Brain microvascular endothelial cell (primary cell): ENCODE measurements around the gene CSNK2A1.

Experiments used
- DNase-seq: peaks from one replicate; pipeline ENCODE4 v3.0.0-alpha.2; 2020
- H3K27ac ChIP-seq: fragments of 250-450 bp; sonication (Bioruptor Pico); 2 replicates; pipeline ENCODE4 v1.5.1; 2020; ENCODE audit warnings: mild to moderate bottlenecking, moderate library complexity
- H3K27me3 ChIP-seq: fragments of 250-450 bp; sonication (Bioruptor Pico); replicated peaks from 2 replicates; pipeline ENCODE4 v1.5.1; 2020; ENCODE audit warnings: mild to moderate bottlenecking
- H3K36me3 ChIP-seq: fragments of 250-450 bp; sonication (Bioruptor Pico); replicated peaks from 2 replicates; pipeline ENCODE4 v1.5.1; 2020; ENCODE audit warnings: mild to moderate bottlenecking
- H3K4me3 ChIP-seq: 2 replicates; pipeline ENCODE4 v1.5.1; 2011; ENCODE audit warnings: low read depth, mild to moderate bottlenecking, control low read depth, low read length, moderate library complexity
- in situ Hi-C: cut with HindIII; loops from 2 replicates; pipeline ENCODE4 v1.10.0; 2017; ENCODE audit warnings: low sequenced_read_pairs, low pct_ligation_motif_present
- TF ChIP-seq, protein P1 (sequence below): IDR thresholded peaks from 2 replicates; pipeline ENCODE4 v1.5.1; 2011; ENCODE audit warnings: low read depth, mild to moderate bottlenecking, moderate library complexity, low read length, control low read depth, inconsistent platforms; ENCODE audit errors: missing control alignments

The CSNK2A1 gene

DNA sequence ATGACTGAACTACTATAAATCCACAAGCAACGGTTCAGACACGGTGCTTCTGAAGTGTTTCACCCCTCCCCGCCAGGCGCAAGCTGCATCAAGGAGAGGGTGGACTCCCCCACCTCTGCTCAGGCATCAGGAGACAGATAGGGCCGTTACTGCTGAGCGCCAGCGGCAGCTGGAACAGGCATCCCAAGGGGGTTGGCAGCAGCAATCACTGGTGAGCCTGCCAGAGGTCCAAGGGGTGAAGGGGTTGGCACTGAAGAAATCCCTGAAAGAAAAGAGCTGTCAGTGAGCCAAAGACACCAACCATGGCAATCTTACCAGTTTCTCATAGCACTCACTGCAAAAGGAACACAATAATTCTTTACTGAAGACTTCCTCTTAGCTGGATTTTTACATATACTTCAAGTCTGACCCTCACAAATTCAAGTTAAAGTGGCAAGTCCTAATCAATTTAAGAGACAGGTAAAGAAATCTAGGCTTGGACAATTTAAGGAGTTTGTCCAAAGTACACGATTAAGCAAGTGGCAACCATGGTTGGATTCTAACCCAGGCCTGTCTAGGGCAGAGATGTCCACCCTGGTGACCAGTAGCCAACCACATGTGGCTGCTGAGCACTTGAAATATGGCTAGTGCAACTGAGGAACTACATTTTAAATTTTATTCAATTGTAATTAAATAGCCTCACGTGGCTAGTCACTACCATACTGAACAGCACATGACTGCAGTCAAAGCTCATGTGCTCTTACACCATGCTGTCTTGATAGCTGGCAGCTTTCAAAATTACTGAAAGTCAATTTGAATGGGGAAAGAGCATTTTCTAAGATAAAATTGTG is 59.6 kb downstream of the CSNK2A1 start:
- in situ Hi-C loops, result no loop called here
- Histone ChIP-seq H3K27me3 (no peaks in the 10 kb centered on the region), H3K36me3 (peaks cover 71% of the 10 kb centered on the region)

DNA sequence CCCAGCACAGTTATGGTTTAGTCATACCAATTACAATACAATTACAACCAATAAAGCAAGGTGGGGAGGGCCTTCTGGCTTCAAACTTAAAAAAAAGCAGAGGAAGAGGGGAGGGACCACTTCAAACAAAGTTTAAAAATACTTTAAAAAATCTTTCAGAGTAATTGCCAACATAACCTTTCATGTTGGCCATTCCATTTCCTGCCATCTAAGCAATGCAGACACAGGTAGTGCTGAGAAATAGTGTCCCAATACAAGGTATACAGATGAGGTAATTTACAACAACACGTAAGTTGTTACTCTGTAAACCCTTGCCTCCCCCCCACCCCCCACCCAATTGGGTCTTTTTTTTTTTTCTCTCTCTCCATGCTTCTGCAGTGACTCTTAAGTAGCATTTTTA is 62.4 kb downstream of the CSNK2A1 start:
- Histone ChIP-seq H3K27ac (no peak overlapping the region), H3K27me3 (no peaks in the 10 kb centered on the region), H3K36me3 (peaks cover 46% of the 10 kb centered on the region), H3K4me3 (no peak overlapping the region)
- in situ Hi-C loops, result no loop called here
- TF ChIP-seq, protein P1, sequence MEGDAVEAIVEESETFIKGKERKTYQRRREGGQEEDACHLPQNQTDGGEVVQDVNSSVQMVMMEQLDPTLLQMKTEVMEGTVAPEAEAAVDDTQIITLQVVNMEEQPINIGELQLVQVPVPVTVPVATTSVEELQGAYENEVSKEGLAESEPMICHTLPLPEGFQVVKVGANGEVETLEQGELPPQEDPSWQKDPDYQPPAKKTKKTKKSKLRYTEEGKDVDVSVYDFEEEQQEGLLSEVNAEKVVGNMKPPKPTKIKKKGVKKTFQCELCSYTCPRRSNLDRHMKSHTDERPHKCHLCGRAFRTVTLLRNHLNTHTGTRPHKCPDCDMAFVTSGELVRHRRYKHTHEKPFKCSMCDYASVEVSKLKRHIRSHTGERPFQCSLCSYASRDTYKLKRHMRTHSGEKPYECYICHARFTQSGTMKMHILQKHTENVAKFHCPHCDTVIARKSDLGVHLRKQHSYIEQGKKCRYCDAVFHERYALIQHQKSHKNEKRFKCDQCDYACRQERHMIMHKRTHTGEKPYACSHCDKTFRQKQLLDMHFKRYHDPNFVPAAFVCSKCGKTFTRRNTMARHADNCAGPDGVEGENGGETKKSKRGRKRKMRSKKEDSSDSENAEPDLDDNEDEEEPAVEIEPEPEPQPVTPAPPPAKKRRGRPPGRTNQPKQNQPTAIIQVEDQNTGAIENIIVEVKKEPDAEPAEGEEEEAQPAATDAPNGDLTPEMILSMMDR, result no peak
- no peak for DNase-seq

More for the DNA sequence above, 59.6 kb downstream of the CSNK2A1 start:
- Histone ChIP-seq H3K27ac (no peak overlapping the region), H3K4me3 (no peak overlapping the region)
- no peak for DNase-seq
- TF ChIP-seq, protein P1, result no peak

DNA sequence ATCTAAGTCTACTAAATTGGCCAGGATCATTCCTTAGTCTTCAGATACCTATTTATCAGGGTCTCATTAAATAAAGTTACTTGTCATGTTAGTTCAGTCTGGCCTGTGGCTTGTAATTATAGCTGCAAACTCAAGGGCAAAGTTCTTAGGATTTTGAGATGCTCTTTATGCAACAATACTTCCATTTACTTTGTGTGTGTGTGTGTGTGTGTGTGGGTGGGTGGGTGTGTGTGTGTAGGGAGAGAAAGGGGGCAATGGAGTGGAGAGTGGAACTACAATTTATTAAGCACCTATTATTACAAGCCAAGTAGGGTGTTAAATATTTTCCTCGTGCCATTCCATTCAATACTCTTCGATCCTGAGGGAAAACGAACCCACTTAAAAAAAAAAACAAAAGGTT is 63.5 kb downstream of the CSNK2A1 start:
- DNase-seq, result no peak
- no peak overlapping the region for H3K27ac ChIP-seq
- TF ChIP-seq, protein P1, result no peak
- H3K4me3 ChIP-seq, result no peak overlapping the region
- H3K36me3 ChIP-seq, result peaks cover 38% of the 10 kb centered on the region
- H3K27me3 ChIP-seq, result no peaks in the 10 kb centered on the region
- in situ Hi-C loops, result no loop called here

DNA sequence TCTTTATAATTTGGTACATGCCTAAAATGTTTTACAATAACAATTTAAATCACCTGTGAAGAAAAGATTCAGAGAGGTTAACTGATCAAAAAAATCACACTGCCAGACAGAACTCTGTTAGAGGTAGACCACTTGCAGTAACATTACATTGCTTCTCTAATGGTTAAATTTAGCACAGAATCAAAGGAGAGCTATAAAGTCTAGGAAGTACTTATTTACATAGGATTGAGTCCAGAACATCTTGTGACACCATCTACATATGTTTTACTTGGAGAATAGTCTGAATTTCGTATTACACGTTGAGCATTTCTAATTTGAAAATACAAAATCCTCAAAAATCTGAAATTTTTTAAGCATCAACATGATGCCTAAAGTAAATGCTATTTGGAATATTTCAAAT is 64.1 kb downstream of the CSNK2A1 start:
- Histone ChIP-seq H3K36me3 (peaks cover 35% of the 10 kb centered on the region), H3K27me3 (no peaks in the 10 kb centered on the region), H3K27ac (no peak overlapping the region), H3K4me3 (no peak overlapping the region)
- TF ChIP-seq, protein P1, result no peak
- DNase-seq, result no peak
- in situ Hi-C loops, result no loop called here

DNA sequence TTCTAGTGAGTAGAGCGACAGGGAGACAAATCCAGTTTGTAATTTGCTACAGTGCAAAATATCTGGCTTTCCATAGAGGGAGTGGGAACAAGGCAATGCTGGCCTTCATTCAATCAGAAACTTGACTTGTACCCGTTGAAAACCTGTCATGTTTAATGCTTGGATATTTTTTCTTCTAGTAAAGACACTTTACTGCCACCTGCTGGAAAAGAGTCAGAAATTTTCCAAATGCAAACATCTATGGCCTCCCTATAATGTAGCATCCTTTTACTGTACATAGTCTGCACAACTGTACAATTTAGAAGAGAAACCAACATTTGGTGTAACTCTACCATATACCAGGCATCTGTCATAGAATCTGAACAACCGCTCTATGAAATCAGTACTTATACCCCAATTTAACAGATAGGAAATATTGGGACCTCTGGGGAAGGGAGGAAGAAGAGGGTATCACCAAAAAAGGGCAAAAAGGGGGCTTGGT is 64.6 kb downstream of the CSNK2A1 start:
- peak; percentile 63 for DNase-seq
- TF ChIP-seq, protein P1, result no peak
- Histone ChIP-seq H3K36me3 (peaks cover 32% of the 10 kb centered on the region), H3K27me3 (no peaks in the 10 kb centered on the region), H3K4me3 (no peak overlapping the region), H3K27ac (no peak overlapping the region)
- in situ Hi-C loops, result no loop called here
